ENCODE results near the gene ATP6V0A4. TPM values are rescaled to one million over a fixed set of nuclear protein-coding genes. Genes with fewer than 3 reads are reported as not detected.

Gene ATP6V0A4
- total and polyA plus RNA-seq, 2 donors (not counting 1 experiment from before 2014, with no cell fraction given), result not detected

DNA sequence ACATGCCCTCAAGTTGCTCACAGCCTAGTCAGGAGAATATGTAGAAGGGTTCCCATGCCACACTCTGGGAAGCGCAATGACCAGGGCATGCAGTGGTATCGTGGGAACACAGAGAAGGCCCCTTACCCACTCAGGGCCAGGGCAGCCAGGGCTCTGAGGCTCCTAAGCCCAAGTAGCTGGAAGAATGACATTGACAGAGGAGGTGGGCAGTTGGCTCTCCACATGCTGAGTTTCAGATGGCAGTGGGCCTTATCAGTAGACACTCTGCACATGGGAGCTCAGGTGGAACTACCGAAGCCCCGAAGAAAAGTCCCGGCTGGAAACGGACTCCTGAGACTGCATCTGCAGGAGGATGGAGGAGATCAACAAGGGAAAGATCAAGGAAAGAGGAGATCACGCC is 81.1 kb downstream of the ATP6V0A4 start:
- no peaks in the 10 kb centered on the region for H3K27me3 ChIP-seq (replicated peaks in 1 of 4; ENCODE audit: control extremely low read depth in 1 of 4, control insufficient read depth in 3 of 4, insufficient read depth in 4 of 4, low read length in 3 of 4)
- intact Hi-C loops (cut with micrococcal nuclease), result no loop called here
- H3K4me3 ChIP-seq (ENCODE audit: control extremely low read depth in 1 of 5, extremely low read depth in 1 of 5, insufficient read depth in 1 of 5, low read depth in 2 of 5, low read length in 4 of 5), result no peak overlapping the region
- no peak overlapping the region for H3K4me2 ChIP-seq (replicated peaks; ENCODE audit: low read depth, low read length, poor library complexity, severe bottlenecking)
- peaks cover 20% of the 10 kb centered on the region for H3K27me3 Mint-ChIP-seq
- TF ChIP-seq, protein P1, sequence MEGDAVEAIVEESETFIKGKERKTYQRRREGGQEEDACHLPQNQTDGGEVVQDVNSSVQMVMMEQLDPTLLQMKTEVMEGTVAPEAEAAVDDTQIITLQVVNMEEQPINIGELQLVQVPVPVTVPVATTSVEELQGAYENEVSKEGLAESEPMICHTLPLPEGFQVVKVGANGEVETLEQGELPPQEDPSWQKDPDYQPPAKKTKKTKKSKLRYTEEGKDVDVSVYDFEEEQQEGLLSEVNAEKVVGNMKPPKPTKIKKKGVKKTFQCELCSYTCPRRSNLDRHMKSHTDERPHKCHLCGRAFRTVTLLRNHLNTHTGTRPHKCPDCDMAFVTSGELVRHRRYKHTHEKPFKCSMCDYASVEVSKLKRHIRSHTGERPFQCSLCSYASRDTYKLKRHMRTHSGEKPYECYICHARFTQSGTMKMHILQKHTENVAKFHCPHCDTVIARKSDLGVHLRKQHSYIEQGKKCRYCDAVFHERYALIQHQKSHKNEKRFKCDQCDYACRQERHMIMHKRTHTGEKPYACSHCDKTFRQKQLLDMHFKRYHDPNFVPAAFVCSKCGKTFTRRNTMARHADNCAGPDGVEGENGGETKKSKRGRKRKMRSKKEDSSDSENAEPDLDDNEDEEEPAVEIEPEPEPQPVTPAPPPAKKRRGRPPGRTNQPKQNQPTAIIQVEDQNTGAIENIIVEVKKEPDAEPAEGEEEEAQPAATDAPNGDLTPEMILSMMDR (IDR thresholded peaks at IDR 0.05), result no peak
- no peak for TF ChIP-seq EZH2 (IDR thresholded peaks at IDR 0.05; ENCODE audit: borderline replicate concordance, insufficient read depth, low read depth, low read length, poor library complexity, severe bottlenecking)
- CTCF ChIA-PET, result no interaction called here
- POLR2A ChIA-PET, result no interaction called here
- no peak for DNase-seq
- ATAC-seq (ENCODE audit: low read depth), result no peak
- H3K27ac Mint-ChIP-seq, result no peak overlapping the region
- H2AFZ ChIP-seq (ENCODE audit: insufficient read depth, low read depth, low read length, poor library complexity, severe bottlenecking), result no peak overlapping the region
- whole genome bisulfite sequencing (ENCODE audit: insufficient coverage), result 94% methylated on average over 7 of the region's 7 CpGs
- no peaks in the 10 kb centered on the region for H3K36me3 ChIP-seq (replicated peaks in 1 of 2; ENCODE audit: control extremely low read depth in 1 of 2, control insufficient read depth in 1 of 2, extremely low read depth in 1 of 2, insufficient read depth in 2 of 2, low read length in 1 of 2)
- no peak overlapping the region for H3K27ac ChIP-seq (ENCODE audit: low read length in 2 of 2)
- no peaks in the 10 kb centered on the region for H4K20me1 ChIP-seq (ENCODE audit: control insufficient read depth, insufficient read depth, low read length, poor library complexity, severe bottlenecking)
- H3K79me2 ChIP-seq (ENCODE audit: control insufficient read depth, insufficient read depth, low read length), result no peaks in the 10 kb centered on the region
- H3K4me1 Mint-ChIP-seq, result peaks cover 8% of the 10 kb centered on the region
- H3K9ac ChIP-seq (ENCODE audit: low read length), result no peak overlapping the region
- H3K9me3 Mint-ChIP-seq (ENCODE audit: insufficient read depth), result no peaks in the 10 kb centered on the region
- peaks cover 0 to 3% of the 10 kb centered on the region in 2 donors for H3K4me1 ChIP-seq (ENCODE audit: control insufficient read depth in 2 of 2, insufficient read depth in 2 of 2, low read length in 2 of 2)
- H3K4me3 Mint-ChIP-seq, result no peak overlapping the region
- no peaks in the 10 kb centered on the region for H3K9me3 ChIP-seq (ENCODE audit: control extremely low read depth in 1 of 3, control insufficient read depth in 2 of 3, insufficient read depth in 1 of 3, low read length in 2 of 3)

DNA sequence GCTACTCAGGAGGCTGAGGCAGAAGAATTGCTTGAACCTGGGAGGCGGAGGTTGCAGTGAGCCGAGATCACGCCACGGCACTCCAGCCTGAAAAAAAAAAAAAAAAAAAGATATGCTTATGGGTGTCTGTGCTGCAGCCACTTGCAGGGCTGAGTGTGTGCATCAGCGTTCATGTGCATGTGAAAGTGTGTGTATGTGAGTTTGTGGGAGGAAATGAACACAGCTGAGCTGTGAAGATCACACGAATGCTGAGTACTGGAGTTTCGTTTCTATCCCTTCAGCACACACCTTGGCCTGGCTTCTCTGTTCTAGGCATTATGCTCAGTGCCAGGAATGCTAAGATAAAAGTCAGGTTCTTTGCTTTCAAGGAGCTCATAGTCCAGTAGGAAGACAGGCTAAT is 84.8 kb downstream of the ATP6V0A4 start:
- DNase-seq (no peak), ATAC-seq (ENCODE audit: low read depth) (no peak)
- H3K4me3 ChIP-seq (ENCODE audit: control extremely low read depth in 1 of 5, extremely low read depth in 1 of 5, insufficient read depth in 1 of 5, low read depth in 2 of 5, low read length in 4 of 5), result no peak overlapping the region
- no peaks in the 10 kb centered on the region for H3K27me3 ChIP-seq (replicated peaks in 1 of 4; ENCODE audit: control extremely low read depth in 1 of 4, control insufficient read depth in 3 of 4, insufficient read depth in 4 of 4, low read length in 3 of 4)
- no peak overlapping the region for H3K4me2 ChIP-seq (replicated peaks; ENCODE audit: low read depth, low read length, poor library complexity, severe bottlenecking)
- intact Hi-C loops (cut with micrococcal nuclease), result no loop called here
- peaks cover 8% of the 10 kb centered on the region for H3K4me1 Mint-ChIP-seq
- H3K4me3 Mint-ChIP-seq, result no peak overlapping the region
- ChIA-PET POLR2A (no interaction called here), CTCF (no interaction called here)
- 94% methylated on average over 4 of the region's 7 CpGs for WGBS (ENCODE audit: insufficient coverage)
- H3K27me3 Mint-ChIP-seq, result peaks cover 26% of the 10 kb centered on the region
- H3K9ac ChIP-seq (ENCODE audit: low read length), result no peak overlapping the region
- H3K36me3 ChIP-seq (replicated peaks in 1 of 2; ENCODE audit: control extremely low read depth in 1 of 2, control insufficient read depth in 1 of 2, extremely low read depth in 1 of 2, insufficient read depth in 2 of 2, low read length in 1 of 2), result no peaks in the 10 kb centered on the region
- H3K27ac ChIP-seq (ENCODE audit: low read length in 2 of 2), result no peak overlapping the region
- H2AFZ ChIP-seq (ENCODE audit: insufficient read depth, low read depth, low read length, poor library complexity, severe bottlenecking), result no peak overlapping the region
- no peaks in the 10 kb centered on the region for H4K20me1 ChIP-seq (ENCODE audit: control insufficient read depth, insufficient read depth, low read length, poor library complexity, severe bottlenecking)
- H3K9me3 Mint-ChIP-seq (ENCODE audit: insufficient read depth), result no peaks in the 10 kb centered on the region
- peaks cover 0 to 3% of the 10 kb centered on the region in 2 donors for H3K4me1 ChIP-seq (ENCODE audit: control insufficient read depth in 2 of 2, insufficient read depth in 2 of 2, low read length in 2 of 2)
- no peak for TF ChIP-seq EZH2 (IDR thresholded peaks at IDR 0.05; ENCODE audit: borderline replicate concordance, insufficient read depth, low read depth, low read length, poor library complexity, severe bottlenecking)
- TF ChIP-seq, protein P1 (IDR thresholded peaks at IDR 0.05), result no peak
- no peaks in the 10 kb centered on the region for H3K79me2 ChIP-seq (ENCODE audit: control insufficient read depth, insufficient read depth, low read length)
- no peak overlapping the region for H3K27ac Mint-ChIP-seq
- no peaks in the 10 kb centered on the region for H3K9me3 ChIP-seq (ENCODE audit: control extremely low read depth in 1 of 3, control insufficient read depth in 2 of 3, insufficient read depth in 1 of 3, low read length in 2 of 3)

Measured in B cell (primary cell).